NCI-H2196 treated with DMSO at 0.1 percent for 48 hours (cell line): ENCODE results near the gene ABO.
"Not testable (repeated sequence)": the region's sequence is repeated elsewhere in the genome, so short reads cannot be mapped to it uniquely, and the experiment has no call there.

Source experiments
- DNase-seq: peaks from one replicate; lab custom pipeline; 2025; ENCODE audit not compliant: unreplicated experiment; lab: John Stamatoyannopoulos, UW

The ABO gene

DNA sequence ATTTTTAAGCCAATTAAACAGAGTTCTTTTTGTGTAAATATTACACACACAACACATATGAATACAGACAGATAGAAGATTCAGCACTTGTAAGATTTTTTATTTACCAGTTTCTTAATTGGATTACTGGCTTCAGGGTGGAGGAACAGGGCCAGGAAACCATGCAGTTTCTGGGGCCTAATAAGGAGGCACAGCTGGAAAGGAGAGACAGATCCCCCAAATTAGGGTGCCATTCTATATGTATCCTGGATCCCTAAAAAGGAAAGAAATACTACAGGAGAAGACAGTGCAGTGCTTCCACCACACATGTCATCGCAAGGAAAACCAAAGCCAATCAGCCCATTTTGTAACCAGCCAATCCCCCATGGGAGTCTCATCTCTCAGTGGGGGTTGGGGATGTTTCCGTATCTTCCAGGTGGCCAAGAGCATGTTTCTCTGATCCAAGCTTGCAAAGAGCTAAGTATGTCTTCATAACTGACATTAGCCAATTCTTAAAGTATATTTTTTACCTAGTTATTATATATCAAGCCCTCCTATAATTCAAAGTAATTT is 15.8 kb upstream of the ABO start:
- no peak for DNase-seq

DNA sequence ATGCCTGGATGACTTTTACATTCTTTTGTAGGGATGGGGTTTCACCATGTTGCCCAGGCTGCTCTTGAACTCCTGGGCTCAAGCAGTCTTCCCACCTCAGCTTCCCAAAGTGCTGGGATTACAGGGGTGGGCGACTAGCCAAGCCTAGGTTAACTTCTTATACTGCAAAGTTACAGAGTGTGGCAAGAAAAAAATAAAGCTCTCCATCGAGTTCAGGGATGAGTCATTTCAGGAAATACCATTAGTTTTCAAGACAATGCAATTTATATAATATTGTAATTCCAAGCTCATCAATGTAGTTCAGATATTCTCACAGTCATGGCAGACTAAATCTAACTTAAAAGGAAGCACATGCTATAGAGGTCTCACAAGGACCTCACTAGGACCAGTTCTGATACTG is 11.5 kb upstream of the ABO start:
- DNase-seq = no peak

DNA sequence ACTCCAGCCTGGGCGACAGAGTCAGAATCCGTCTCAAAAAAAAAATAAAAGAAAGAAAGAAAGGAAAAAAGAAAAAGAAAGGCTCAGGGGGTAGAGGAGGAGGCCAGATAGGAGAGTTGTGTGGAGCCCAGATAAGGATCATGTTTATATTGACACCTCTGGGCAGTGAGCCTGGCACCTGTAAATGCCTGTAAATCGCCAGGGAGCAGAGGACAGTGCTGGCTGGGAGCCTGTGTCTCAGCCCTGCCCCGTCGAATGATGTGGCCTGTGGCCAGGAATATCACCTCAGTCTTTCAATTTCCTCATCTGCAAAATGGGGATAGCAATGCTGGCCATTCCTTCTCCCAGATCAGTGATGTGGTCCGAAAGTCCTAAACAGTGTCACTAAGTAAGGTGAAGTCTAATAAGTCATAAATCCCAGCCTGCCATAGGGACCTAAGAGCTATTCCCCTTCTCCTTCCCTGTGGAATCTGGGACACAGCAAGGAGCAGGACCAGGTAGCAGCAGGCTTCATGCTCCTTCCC is 10.3 kb upstream of the ABO start:
- DNase-seq = no peak

DNA sequence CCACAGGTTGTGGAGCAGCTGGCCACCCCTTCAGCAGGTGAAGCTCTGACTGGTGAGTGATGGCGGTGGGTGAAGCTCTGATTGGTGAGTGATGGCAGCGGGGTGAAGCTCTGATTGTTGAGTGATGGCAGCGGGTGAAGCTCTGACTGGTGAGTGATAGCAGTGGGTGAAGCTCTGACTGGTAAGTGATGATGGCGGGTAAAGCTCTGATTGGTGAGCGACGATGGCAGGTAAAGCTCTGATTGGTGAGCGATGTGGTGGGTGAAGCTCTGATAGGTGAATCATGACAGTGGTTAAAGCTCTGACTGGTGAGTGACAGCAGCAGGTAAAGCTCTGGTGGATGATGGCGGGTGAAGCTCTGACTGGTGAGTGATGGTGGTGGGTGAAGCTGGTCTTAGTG is 9.4 kb upstream of the ABO start:
- DNase-seq = no peak

DNA sequence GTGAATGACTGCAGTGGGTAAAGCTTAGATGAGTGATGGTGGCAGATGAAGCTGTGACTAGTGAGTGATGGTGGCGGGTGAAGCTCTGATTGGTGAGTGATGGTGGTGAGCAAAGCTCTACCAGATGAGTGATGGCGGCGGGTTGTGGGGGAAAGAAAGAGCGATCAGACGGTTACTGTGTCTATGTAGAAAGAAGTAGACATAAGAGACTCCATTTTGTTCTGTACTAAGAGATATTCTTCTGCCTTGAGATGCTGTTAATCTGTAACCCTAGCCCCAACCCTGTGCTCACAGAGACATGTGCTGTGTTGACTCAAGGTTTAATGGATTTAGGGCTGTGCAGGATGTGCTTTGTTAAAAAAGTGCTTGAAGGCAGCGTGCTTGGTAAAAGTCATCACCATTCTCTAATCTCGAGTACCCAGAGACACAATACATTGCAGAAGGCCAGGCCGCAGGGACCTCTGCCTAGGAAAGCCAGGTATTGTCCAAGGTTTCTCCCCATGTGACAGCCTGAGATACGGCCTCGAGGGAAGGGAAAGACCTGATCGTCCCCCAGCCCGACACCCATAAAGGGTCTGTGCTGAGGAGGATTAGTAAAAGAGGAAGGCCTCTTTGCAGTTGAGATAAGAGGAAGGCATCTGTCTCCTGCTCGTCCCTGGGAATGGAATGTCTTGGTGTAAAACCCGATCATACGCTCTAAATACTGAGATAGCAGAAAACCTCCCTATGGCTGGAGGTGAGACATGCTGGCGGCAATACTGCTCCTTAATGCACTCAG is 8.4 kb upstream of the ABO start:
- DNase-seq = not testable (repeated sequence)

DNA sequence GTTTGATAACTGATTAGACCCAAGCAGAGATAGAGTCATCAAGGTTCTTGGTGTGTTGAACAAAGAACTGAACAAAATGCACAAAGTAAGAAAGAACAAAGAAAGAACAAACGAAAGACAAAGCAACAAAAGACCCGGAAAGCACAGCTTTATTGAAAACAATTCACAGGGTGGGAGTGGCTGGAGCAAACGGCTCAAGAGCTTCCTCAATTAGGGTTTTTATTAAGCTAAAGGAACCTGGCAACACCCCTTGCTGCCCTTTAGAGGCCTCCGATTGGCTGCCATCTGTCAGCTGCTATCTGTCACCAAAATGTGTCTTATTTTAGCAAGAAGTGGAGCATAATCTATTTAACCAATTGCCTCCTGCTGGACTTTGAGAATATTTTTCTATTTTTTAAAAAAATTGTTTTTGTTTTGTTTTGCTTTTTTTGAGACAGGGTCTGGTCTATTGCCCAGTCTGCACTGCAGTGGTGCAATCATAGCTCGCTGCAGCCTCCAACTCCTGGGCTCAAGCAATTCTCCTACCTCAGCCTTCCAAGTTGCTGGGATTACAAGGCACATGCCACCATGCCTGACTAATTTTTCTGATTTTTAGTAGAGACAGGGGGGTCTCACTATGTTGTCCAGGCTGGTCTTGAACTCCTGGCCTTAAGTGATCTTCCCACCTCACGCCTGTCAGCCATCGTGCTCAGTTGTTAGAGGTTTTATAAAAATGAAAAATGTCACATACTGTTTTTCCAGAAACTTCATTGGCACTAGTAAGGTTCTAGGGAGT is 7.7 kb upstream of the ABO start:
- no peak for DNase-seq

DNA sequence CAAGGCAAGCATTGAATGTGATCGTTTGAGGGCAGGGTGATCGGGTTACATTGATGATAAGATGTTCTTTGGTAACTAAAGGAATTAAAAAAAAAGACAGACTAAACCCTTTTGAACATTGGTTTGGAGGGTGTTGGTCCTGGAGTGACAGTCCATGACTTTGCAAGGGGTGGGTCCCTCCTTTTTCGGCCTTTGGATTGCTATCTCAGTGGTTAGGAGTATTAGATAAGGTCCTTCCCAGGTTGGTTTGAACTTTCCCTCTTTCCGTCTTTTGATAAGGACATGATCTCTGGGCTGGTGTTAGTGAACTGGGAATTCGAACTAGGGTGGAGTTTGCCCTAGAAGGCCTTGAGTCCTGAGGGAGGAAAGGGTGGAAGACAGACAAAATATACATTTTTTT is 5.4 kb upstream of the ABO start:
- DNase-seq = no peak

DNA sequence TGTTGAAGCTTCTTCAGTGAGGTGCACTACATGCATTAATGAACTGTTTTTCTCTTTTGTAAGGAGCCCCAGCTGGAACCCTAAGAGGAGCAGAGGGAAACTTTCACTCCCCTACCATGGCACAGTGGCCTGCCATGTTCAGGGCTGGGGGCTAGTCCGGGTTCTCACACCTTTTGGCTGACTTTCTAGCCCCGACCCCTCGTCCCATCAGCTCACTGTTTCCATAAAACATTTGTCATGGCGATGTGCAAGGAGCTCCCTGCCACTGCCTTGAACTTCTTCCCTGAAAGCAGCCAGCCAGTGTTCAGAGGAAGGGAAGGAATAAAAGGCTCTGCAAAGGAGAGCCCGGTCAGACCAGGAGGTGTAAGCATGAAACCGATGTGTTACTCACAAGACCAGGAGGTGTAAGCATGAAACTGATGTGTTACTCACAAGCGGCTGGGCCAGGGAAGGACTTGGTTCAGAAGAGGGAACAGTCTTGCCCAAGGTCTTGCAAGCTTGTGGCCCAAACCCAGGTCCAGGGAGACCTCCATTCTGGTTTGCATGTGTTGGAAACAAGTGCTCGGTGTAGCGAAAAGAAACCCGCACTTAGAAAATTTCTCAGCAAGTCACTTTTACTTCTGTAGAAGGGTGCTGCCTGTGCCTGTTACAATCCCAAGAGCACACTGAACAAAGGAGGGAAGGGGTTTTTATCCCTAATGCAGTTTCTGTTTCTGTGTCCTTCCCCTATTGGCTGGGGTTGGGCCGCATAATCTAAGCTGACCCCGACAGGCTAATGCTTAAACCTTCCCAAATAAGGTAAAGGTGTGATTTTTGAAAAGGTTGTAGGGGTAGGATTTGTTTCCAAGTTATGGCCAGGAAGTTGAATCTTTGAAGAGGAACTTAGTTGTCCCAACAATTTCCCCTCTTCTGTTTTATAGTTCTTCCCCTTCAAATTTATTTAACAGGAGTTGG is 3.4 kb upstream of the ABO start:
- no peak for DNase-seq

DNA sequence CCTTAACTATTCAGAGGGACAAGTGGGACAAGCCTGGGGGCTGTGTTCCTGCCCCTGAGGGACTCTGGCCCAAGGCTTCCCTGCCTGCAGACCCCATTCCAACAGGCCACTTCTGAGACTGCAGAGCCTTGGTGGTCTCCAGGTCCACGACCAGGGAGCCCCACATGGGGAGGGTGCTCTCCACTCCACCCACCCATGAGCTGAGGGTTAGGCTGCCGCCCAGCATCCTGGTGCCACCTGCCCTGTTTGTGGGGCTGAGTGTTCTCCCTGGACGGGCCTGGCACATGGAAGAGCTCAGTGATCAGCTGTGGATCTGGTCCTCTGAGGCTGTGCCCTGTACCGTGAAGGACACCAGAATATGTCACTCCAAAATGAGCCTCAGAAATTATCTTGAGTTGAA is 2.5 kb upstream of the ABO start:
- no peak for DNase-seq

DNA sequence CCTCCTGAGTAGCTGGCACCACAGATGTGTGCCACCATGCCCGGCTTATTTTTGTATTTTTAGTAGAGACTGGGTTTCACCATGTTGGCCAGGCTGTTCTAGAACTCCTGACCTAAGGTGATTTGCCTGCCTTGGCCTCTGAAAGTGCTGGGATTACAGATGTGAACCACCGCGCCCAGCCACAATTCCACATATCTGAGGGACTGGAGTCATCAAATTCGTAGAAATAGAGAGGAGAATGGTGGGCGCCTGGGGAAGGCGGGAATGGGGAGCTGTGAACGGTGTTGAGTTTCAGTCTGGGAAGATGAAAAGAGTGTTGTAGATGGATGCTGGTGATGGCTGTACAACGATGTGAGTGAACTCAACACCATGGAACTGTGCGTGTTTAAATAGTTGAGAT is 1.9 kb upstream of the ABO start:
- DNase-seq = no peak

DNA sequence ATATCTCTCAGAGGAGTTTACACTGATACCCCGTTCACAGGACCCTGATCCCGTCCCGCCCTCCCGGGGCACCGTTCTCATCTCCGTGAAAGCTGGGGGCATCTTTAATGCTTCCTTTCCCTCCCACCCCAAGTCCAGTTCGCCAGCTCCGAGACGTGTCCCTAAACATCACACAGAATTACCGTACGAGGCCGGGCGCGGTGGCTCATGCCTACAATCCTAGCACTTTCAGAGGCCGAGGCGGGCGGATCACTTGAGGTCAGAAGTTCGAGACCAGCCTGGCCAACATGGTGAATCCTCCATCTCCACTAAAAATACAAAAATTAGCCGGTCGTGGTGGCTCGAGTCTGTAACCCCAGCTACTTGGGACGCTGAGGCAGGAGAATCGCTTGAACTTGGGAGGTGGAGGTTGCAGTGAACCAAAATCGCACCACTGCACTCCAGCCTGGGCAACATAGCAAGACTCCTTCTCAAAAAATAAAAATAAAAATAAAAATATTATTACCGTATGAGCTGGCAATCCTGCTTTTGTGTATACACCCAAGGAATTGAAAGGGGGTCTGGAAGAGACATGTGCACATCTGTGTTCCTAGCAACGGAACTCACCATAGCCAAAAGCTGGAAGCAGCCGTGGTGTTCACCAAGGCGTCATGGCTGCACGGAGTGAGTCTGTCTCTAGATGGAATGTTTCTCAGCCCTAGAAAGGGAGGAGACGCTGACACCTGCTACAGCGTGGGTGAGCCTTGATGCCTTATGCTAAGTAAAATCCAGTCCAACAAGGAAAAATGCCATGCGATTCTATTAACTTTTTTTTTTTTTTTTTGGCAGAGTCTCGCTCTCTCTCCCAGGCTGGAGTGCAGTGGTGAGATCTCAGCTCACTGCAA is 1.2 kb upstream of the ABO start:
- DNase-seq = no peak

DNA sequence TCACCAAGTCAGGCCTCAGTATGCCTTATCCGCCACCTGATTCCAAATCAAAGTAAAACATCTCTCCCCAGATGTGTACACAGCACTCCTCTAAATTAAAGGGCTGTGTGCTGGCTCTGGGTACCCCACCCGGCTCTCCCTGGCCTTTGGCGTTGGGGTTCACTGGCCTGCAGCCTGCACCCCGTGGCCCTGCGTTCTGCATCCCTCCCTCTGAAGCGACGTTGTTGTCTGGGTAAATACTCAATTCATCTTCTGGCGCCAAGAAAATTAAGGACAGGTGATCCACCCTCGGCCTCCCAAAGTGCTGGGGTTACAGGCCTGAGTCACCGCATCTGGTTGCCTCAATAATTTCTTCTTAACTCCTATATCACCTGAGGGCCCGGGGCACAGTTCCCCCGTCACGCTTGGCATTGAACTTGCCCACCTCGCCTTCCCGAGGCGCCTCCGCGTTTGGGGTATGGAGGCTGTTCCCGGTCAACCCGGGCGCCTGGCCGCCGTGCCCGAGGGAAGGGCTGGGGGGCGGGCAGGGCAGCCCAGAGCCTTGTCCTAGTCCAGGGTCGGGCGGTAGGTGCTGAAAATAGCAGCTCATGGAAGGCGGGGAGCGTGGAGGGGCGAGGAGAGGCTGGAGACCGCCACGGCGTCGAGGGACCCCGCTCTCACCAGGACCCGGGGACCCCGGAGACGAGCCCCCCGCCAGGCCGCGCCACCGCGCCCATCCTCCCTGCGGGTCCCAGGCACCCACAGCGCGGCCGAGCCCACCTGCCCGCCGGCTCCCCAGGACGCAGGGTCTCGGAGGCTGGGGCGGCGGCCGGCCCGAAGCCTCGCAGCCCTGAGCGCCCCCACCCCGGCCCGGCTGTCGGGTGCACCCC is 531 bp downstream of the ABO start:
- no peak for DNase-seq

DNA sequence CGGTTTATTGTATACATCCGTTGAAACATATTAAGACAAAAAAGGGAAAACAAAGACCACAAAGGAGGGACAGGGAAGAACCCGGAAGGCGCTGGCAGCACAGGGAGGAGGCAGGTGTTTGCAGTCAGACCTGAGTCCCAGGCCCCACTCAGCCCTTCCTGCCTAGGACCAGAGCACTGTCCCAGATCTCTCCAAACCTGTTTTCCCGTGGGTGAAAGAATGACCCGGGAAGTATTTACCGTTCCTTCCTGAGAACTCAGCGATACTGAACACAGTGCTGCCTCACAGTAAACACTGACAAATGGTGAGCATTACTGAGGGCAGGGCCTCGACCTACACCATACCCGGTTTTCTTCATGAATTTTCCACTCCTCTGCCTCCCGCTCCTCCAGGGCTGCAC is 1.2 kb downstream of the ABO start:
- no peak for DNase-seq

DNA sequence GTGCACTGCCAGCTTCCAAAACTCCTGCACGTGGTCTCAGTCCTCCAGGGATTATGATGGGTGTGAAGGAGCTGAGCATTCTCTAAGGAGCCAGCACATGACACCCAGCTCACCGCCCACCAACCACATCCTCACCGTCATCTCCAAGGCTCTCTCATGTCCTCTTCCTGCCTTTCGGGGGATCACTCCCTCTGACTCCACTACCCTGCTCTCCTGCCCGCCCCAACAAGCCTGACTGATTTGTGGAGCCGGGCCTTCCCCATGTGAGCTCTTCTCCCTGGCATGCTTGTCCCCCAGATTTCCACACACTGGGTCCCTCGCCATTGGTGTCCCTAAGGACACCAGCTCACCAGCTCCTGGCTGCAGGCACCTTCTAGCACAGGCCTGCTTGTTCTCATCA is 1.9 kb downstream of the ABO start:
- no peak for DNase-seq

DNA sequence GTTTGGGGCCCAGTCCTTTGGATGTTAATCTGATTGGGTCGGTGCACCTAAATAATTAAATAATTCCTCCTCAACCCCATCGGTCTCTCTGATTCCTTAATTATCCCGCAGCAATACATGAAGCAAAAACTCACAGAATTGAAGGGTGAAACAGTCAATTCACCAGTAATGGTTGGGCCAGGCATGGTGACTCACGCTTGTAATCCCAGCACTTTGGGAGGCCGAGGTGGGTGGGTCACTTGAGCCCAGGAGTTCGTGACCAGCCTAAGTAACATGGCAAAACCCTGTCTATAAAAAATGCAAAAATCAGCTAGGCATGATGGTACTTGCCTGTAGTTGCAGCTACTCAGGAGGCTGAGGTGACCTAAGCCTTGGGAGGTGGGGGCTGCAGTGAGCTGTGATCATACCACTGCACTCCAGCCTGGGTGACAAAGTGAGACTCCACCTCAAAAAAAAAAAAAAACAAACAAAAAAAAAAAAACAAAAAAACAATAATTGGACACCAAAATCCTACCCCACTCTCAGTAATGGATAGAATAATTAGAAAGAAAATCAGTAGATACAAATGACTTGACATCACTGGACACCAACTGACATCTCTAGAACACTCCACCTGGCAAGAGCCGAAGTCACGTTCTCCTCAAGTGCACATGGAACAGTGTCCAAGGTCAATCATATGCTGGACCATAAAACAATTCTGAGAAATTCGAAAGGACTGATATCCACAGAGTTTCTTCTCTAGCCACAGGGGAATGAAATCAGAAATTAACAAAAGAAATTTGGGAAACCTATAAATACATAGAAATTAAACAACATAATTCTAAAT is 5.3 kb downstream of the ABO start:
- no peak for DNase-seq

DNA sequence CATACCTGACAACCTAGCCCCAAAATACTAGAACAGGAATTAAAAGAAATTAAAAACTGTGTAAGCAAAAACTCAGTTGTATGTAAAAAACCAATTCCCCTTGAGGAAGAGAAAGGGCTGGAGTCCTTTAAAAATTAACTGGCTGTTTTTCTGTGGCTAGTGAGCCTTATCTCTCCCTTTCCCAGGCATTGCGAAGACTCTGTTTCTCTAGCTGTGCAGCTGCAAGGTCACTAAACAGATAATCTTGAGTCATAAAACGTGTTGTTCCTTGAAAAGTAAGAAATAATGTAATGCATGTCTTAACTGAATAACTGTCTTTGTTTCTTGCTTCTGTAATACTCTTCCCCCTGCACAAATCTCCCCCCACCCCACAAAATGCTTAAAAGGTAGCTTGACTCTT is 5.9 kb downstream of the ABO start:
- DNase-seq = not testable (repeated sequence)

DNA sequence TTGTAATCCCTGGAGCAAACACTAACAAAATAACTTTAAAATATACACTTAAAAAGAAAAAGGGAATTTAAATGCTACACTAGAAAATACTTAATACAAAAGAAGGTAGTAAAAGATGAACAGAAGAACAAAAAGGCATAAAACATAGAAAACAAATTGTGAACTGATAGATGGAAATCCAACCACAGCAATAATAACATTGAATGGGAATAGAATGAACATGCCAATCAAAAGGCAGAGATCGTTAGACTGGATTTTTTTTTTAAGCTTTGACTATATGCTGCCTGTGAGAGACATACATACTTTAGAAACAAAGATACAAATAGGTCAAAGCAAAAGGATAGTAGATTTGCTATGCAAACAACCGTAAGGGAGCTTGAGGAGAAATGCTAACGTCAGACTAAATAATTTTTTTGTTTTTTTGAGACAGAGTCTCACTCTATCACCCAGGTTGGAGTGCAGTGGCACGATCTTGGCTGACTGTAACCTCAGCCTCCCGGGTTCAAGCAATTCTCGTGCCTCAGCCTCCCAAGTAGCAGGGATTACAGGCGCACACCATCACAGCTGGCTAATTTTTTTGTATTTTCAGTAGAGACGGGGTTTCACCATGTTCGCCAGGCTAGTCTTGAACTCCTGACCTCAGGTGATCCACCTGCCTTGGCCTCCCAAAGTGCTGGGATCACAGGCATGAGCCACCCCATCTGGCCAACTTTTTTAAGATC is 6.5 kb downstream of the ABO start:
- no peak for DNase-seq
